CD4-positive, alpha-beta T cell treated with Interleukin-1 beta for 1 hour (primary cell): ENCODE results near the gene ZNF672.

ENCODE experiments used
- DNase-seq, 2 donors: peaks; one replicate each; pipeline ENCODE4 v3.0.0-alpha.2; 2020 to 2022

Gene ZNF672

GRCh38 chr1:248891758-248892157 lies 53.7 kb downstream of the ZNF672 start:
- no peak for DNase-seq

DNA sequence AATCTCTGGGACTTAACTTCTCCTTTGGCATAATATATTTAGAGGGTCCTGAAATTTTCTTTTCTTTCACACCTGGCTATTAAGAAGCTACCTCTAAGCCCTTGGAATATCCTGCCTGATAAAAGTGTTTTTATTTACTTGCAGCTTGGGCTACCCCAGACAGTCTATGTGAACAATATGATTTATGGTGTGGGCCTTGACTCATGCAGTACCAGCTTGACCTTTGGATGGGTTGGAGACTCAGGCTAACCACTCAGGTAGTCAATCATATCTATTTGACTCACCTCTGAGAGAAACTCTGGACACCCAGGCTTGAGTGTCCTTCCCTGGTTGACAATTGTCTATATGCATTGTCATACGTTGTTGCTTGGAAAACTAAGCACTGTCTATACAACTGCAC lies 54.6 kb downstream of the ZNF672 start:
- DNase-seq, result no peak

DNA sequence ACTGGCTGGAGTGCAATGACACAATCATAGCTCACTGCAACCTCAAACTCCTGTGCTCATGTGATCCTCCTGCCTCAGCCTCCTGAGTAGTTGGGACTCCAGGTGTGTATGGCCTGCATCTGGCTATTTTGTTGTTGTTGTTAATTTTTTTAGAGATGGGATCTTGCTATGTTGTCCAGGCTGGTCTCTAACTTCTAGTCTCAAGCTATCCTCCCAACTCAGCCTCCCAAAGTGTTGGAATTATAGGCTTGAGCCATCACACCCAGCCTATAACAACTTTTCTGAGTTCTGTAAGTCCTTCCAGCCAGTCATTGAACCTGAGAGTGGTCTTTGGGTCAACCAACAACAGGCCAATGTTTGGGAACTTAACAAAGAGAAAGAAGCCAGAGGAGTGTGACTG lies 56.8 kb downstream of the ZNF672 start:
- DNase-seq, result no peak

GRCh38 chr1:248897412-248898337 lies 59.7 kb downstream of the ZNF672 start:
- DNase-seq, result no peak
